ENCODE data around the gene TCF7L1.

Gene TCF7L1

DNA sequence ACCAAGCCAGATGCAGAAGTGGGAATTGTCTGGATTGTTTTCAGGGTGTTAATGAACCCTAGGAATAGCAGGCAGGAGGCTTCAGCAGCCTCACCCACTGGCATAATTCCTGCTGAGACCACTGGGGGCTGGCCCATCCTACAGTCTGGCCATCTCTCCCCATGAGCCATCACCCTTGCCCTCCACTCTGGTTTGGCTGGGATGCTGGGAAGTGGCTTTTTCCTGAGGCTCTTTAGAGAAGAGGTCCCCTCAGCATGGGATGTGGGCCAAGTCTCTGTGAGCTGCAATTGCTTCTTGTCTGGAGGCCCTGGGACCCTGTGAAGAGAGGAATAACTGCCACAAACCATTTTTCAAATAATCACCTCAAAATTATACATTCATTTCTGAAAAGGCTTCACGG lies 4.0 kb downstream of the TCF7L1 start:
- H3K9me3 ChIP-seq: no peaks in the 10 kb centered on the region
- no peak overlapping the region for H3K27ac ChIP-seq
- H3K27me3 ChIP-seq: peaks cover 98% of the 10 kb centered on the region
- H3K4me3 ChIP-seq (ENCODE audit: low read depth in 1 of 2, low read length in 1 of 2): no peak overlapping the region
- H3K4me1 ChIP-seq (ENCODE audit: control insufficient read depth in 1 of 2, insufficient read depth in 1 of 2, low read depth in 1 of 2, low read length in 1 of 2): peaks cover 13 to 18% of the 10 kb centered on the region in 2 experiments
- no peaks in the 10 kb centered on the region for H3K36me3 ChIP-seq
- TF ChIP-seq, protein P1, sequence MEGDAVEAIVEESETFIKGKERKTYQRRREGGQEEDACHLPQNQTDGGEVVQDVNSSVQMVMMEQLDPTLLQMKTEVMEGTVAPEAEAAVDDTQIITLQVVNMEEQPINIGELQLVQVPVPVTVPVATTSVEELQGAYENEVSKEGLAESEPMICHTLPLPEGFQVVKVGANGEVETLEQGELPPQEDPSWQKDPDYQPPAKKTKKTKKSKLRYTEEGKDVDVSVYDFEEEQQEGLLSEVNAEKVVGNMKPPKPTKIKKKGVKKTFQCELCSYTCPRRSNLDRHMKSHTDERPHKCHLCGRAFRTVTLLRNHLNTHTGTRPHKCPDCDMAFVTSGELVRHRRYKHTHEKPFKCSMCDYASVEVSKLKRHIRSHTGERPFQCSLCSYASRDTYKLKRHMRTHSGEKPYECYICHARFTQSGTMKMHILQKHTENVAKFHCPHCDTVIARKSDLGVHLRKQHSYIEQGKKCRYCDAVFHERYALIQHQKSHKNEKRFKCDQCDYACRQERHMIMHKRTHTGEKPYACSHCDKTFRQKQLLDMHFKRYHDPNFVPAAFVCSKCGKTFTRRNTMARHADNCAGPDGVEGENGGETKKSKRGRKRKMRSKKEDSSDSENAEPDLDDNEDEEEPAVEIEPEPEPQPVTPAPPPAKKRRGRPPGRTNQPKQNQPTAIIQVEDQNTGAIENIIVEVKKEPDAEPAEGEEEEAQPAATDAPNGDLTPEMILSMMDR (IDR thresholded peaks at IDR 0.05): no peak

DNA sequence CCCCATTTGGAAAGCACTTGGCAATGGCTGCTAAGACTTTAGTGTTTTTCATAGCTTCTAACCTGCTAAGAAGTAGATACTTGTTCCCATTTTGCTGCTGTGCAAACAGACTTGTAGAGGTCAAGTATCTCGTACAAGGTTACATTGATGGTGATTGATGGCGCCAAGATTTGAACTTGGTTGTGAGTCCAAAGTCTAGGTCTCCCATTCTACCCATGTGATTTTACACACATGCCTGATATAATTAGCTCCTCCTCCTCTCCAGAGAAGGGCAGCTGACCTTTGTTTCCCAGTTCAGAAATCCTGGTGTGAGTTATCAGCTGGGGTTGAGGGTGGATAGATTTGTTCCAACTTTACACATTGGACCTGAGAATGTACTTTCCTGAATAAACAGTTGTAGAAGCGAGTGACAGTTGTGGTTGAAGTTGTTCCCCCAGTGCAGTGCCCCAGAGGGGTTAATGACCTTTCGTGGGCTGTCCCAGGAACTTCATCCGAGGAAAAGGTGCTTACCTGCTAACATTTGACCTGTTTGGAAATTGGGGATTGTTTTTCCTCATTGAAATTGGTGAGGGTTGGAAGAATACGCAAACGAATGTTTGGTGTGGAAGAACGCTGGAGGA lies 10.4 kb downstream of the TCF7L1 start:
- no peaks in the 10 kb centered on the region for H3K4me1 ChIP-seq (ENCODE audit: control insufficient read depth in 1 of 2, insufficient read depth in 1 of 2, low read depth in 1 of 2, low read length in 1 of 2)
- TF ChIP-seq, protein P1 (IDR thresholded peaks at IDR 0.05): no peak
- no peak overlapping the region for H3K4me3 ChIP-seq (ENCODE audit: low read depth in 1 of 2, low read length in 1 of 2)
- peaks cover 63% of the 10 kb centered on the region for H3K27me3 ChIP-seq
- no peak overlapping the region for H3K27ac ChIP-seq
- H3K36me3 ChIP-seq: no peaks in the 10 kb centered on the region
- H3K9me3 ChIP-seq: no peaks in the 10 kb centered on the region

GRCh38 chr2:85145116-85145820 lies 12.1 kb downstream of the TCF7L1 start:
- Histone ChIP-seq H3K4me1 (ENCODE audit: control insufficient read depth in 1 of 2, insufficient read depth in 1 of 2, low read depth in 1 of 2, low read length in 1 of 2) (no peaks in the 10 kb centered on the region), H3K27ac (no peak overlapping the region), H3K4me3 (ENCODE audit: low read depth in 1 of 2, low read length in 1 of 2) (no peak overlapping the region), H3K36me3 (no peaks in the 10 kb centered on the region), H3K27me3 (peaks cover 57% of the 10 kb centered on the region), H3K9me3 (no peaks in the 10 kb centered on the region)
- TF ChIP-seq, protein P1 (IDR thresholded peaks at IDR 0.05): no peak

GRCh38 chr2:85148190-85148589 lies 15.0 kb downstream of the TCF7L1 start:
- Histone ChIP-seq H3K27ac (no peak overlapping the region), H3K4me3 (ENCODE audit: low read depth in 1 of 2, low read length in 1 of 2) (no peak overlapping the region), H3K4me1 (ENCODE audit: control insufficient read depth in 1 of 2, insufficient read depth in 1 of 2, low read depth in 1 of 2, low read length in 1 of 2) (no peaks in the 10 kb centered on the region), H3K9me3 (no peaks in the 10 kb centered on the region), H3K27me3 (peaks cover 44% of the 10 kb centered on the region), H3K36me3 (no peaks in the 10 kb centered on the region)
- TF ChIP-seq, protein P1 (IDR thresholded peaks at IDR 0.05): no peak

DNA sequence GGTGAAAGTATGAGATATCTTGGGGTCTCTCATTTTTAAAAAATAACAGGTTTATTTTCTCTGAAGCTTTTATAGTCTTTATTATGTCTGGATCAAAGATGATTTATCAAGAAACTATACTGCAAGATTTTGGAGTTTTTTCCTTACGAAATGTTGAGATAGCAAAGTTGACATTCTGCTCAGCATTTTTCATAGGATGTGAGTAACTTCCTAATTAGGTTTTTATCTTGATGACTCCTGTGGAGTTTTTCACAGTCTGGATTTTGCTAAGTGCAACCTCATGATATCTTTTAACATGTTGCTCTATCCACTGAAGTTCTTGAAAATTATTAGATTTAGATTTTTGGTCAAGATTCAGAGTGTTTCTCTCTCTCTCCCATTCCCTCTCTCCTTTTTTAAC lies 17.8 kb downstream of the TCF7L1 start:
- H3K4me1 ChIP-seq (ENCODE audit: control insufficient read depth in 1 of 2, insufficient read depth in 1 of 2, low read depth in 1 of 2, low read length in 1 of 2): no peaks in the 10 kb centered on the region
- peaks cover 31% of the 10 kb centered on the region for H3K27me3 ChIP-seq
- H3K36me3 ChIP-seq: no peaks in the 10 kb centered on the region
- H3K9me3 ChIP-seq: no peaks in the 10 kb centered on the region
- TF ChIP-seq, protein P1 (IDR thresholded peaks at IDR 0.05): no peak
- H3K27ac ChIP-seq: no peak overlapping the region
- no peak overlapping the region for H3K4me3 ChIP-seq (ENCODE audit: low read depth in 1 of 2, low read length in 1 of 2)
